OCI-LY7 (cell line): ENCODE measurements around the gene NACC2.

Experiments
- CTCF ChIP-seq: fragments of 200-600 bp; sonication (generic); conservative IDR thresholded peaks from 2 replicates; pipeline ENCODE4 v1.5.1; 2014; ENCODE audit warnings: mild to moderate bottlenecking, antibody characterized with exemption, low read length, moderate library complexity, mixed read lengths
- EZH2phosphoT487 ChIP-seq: fragments of 200-600 bp; sonication (generic); IDR thresholded peaks from 2 replicates; pipeline ENCODE4 v1.6.1; 2018; ENCODE audit warnings: low read depth, borderline replicate concordance, mild to moderate bottlenecking, mixed run types, antibody characterized with exemption, low read length, moderate library complexity, mixed read lengths

- TF ChIP-seq CTCF (no peak), EZH2phosphoT487 (no peak)
Observed at GRCh38 chr9:136050266-136050700, 44.8 kb downstream of the NACC2 start.
